NCI-H69 (cell line): ENCODE results near the gene LBP.
A peak's percentile ranks its signal among the peaks of the same experiment; 100 is the strongest.
"Not testable (repeated sequence)": the region's sequence is repeated elsewhere in the genome, so short reads cannot be mapped to it uniquely, and the experiment has no call there.

ENCODE experiments used
- DNase-seq: peaks from one replicate; lab custom pipeline; 2025; lab: John Stamatoyannopoulos, UW

LBP gene

DNA sequence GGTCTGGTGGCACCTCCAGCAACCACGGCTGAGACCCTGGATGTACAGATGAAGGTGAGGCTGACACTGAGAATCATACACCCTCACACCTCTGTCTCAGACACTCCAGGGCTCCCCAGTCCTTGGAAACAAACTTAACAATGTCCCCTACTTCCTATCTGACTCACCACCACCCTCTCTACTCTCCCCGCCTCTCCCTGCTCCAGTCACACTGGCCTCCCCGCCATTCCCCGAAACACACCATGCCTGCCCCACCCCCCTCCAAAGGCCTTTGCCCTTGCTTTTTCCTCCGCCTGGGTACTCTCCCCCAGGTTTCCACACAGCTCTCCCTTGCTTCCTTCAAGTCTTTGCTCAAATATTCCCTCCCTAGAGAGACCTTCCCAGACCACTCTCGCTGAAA, 26.1 kb upstream of the LBP start:
- no peak for DNase-seq

DNA sequence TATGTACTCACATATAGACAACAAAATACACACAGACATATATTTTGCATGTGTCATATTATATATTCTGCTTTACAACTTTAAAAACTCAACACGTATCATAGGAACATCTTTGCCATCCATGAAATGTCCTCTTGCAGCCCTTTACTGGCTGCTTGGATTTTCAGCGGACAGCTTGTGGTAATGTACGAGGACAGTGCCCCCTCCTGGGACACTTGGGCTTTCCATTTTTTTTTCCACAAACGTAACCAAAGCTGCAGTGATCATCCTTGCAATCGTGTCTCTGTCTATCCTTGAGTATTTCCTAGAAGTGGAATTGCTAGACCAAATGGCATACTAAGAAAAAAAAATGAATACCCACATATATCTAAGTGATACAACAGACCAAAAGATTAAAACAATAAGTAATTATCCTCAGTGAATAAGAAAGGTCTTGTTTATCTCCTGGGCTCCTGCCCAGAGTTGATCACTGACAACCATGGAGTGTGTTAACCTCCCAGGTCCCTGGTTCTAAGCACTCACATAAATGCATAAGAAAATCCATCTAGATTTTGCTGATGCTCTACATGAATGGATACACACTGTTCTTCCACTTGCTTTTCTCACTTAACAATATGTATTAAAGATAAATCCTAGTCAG, 24.2 kb upstream of the LBP start:
- peak; percentile 35 for DNase-seq

DNA sequence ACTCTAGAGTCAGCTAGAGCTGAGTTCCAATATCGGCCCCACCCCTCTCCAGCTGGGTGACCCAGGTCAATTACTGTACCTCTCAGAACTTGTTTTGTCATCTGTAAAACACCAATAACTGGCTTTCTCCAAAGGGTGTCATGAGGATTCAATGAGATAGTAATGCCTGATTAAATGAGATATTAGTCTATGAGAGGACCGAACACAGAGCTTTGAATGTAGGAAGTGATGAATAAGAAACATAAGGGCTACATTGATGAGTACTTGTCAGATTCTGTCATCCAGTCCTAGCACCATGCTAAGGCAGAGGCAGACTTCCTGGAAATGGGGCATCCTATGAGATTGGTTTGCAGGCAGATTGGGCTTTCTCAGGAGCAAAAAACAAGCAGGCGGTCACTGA, 22.1 kb upstream of the LBP start:
- no peak for DNase-seq

DNA sequence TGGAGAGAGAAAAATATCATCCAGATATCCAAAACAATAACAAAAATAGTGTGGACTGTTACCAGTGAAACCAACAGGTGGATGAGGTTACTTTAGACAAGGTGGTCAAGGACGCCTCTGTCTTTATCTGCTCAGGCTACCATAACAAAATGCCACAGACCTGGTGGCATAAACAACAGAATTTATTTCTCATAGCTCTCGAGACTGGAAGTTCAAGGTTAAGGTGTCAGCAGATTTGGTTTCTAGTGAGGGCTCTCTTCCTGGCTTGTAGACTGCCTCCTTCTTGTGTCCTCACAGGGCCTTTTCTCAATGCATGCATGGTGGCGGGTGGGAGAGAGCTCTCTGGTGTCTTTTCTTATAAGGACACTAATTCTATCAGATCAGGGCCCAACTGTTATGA, 21.1 kb upstream of the LBP start:
- DNase-seq = no peak

DNA sequence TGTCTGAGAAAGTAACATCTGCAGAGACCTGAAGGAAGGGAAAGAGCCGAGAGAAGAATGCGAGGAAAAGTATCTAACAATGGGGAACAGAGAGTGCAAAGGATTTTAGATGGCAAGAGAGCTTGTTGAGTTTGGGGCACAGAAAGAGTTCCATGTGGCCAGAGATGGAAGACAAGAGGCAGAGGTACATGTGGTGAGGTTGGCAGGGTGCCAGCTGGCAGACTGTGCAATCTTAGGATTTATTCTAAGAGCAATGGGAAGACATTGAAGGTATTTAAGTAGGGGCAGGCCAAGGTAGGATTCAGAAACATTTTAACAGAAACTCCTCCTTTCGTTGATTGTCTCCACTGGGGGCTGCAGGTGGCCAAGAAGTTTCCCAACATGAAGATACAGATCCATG, 20.4 kb upstream of the LBP start:
- DNase-seq = peak; percentile 6

DNA sequence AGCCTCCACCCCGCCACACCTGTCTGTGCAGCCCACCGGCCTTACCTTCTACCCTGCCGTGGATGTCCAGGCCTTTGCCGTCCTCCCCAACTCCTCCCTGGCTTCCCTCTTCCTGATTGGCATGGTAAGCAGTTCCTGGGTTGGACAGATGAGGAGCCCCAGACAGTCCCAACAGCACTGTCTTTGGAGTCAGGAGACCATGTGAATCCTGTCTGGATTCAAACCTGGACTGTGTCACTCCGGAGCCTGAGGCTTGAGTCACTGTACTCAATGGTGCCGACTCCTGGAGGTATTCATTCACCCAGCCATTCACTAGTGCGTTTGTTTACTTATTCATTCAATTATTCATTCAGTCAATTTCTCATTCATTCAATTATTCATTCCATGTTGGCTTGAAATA, 20.0 kb upstream of the LBP start:
- DNase-seq = no peak

DNA sequence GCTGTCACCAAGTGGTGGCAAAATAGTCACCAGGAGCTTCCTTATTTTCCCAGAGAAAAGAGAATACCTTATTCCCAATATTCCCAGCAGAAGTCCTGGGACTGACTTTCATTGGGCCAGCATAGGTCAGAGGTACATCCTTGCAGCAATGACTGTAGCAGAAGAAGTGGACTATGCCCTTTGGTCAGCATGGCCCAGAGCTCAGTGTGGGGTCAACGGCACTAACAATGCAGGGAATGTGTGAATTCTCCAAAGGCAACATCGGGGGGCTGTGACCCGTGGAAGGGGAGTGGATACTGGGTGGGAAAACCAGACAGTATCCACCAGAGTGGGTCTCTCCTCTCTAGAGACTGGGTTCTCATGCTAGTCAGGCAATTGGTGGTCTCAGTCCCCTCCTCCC, 15.6 kb upstream of the LBP start:
- DNase-seq = no peak

DNA sequence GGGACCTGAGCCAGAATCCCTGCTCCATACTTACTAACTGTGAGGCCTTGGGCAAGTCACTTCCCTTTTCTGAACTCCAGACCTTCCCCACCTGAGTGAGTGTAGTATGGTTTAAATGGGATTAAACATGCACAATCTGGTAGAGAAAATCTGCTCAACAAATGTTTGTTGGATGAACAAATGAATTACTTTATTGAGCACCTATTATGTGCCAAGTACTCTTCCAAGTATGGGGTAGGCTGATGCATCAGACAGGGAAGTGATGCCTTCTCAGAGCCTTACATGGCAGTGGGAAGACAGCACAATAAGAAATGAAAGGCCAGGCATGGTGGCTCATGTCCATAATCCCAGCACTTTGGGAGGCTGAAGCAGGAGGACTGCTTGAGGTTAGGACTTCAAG, 15.0 kb upstream of the LBP start:
- DNase-seq = no peak

DNA sequence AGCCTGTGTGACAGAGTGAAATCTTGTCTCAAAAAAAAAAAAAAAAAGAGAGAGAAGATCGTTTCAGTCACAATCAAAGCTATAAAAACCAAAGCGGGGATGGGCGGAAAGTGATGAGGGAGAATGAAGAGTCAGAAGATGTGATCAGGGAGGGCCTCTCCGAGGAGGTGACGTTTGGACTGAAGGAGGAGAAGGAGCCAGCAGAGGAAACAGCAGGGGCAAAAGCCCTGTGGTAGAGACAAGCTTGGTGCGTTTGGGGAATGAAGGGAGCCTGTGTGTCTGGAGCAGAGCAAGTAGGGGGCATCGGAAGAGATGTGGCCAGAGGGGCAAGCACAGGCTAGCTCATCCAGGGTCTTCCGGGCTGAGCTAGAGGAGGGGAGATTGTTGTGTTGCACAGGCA, 14.5 kb upstream of the LBP start:
- DNase-seq = no peak

DNA sequence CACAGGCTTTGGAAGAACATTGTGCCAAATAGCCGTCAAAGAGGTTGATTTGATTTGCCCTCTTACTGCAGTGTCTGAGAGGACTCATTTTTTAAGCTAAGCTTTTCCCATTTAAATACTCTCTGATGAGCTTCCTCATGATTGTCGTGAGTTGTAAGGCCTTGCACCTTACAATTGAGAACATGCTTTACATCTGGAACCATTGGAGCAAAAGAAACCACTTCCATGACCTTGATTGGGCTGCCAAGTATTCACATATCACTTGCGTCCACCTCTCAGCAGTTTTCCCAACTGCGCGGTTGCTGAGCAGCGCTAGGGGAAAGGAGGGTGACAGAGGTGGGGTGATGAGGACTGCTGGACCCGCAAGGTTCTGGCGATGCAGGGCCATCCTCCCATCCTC, 12.3 kb upstream of the LBP start:
- DNase-seq = no peak

DNA sequence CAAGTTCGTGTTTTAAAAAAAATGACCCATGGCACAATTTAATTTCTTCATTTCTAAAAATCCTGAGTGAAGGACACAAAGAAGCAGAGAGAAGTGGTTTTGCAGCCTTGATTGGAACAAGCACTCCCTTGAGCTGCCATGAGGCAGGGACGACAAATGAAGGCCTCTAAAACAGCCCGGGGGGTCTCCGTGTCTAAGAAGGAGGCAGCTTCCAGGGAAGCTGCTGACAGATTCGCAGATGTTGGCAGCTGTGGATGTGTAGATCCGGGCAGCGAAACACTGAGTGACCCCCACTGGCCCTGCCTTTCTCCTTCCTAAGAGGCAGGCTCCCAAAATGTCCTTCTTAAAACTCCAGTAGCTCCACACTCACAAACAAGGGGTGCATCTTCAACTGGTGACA, 9.6 kb upstream of the LBP start:
- DNase-seq = no peak

DNA sequence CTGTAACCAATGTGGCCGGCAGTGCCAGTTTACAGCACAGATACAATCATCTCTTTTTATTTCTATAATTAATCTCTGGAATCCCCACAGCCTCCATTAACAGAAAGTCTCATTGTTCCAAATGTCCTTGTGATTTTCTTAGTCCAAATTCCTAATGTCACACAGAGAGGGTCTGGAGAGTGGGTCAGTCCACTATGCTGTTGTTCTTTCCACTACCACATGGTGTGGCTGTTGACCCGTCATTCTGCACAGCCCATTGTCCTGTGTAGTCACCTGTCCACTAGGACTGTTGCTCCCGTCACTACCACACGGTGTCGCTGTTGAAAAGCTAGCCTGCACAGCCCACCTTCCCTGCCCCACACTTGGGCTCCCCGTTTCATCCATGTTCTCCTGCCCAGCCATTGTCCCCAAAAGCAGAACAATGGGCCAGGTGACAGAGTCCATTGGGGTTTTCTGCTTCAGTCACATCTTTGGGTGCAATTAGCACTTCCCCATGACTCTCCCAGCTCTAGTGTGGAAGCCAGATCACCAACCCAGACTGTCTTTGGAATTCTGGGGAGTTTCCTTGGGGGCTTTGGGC, 8.6 kb upstream of the LBP start:
- peak; percentile 46 for DNase-seq

DNA sequence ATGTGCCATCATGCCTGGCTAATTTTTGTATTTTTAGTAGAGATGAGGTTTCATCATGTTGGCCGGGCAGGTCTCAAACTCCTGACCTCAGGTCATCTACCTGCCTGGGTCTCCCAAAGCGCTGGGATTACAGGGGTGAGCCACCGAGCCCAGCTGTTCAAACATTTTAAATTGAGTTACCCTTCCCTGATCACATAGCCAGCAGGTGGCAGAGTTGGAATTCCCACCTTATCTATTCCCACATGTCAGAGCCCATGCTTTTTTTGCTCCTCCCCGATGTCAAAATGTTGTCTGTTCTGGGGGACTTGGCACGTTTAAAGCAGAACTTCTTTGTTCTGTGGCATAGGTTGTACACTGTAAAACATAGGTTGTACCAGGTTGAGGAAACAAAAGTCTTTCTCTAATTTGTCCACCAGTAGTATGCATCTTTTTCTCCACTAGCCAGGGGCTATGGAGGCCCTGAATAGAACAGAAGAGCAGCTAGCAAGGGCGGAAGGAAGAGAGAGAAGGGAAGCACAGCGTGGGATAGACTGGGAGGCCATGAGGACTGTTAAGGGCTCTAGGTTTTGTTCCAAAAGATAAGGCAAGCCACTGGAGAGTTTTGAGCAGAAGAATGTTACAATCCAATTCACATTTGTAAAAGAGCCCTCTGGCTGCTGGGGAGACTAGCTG, 7.3 kb upstream of the LBP start:
- DNase-seq = no peak

DNA sequence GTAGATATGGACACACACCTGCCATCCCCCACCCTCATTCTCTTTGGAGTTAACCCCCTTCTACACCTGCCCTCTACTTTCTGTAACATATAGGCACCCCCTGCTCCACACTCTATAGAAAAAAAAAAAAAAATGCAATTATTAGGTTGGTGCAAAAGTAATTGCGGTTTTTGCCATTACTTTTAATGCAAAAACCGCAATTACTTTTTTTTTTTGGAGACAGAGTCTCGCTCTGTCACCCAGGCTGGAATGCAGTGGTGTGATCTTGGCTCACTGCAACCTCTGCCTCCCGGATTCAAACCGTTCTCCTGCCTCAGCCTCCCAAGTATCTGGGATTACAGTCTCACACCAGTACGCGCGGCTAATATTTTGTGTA, 6.8 kb upstream of the LBP start:
- not testable (repeated sequence) for DNase-seq

DNA sequence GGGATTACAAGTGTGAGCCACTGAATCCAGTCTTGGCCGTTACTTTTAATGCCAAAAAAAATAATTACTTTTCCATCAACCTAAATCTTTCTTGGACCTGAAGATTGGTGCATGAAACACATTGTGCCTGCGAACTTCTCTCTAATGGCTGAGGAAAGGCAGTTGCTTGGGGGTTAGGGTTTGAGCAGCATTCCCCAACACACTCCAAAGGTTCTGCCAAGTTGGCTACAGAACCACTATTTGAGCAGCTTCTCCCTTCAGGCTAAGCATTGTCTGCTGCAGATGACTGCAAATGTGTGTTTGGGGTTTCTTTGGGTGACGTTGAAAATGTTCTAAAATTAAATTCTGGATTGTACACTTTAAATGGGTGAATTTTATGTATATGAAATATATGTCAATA, 6.3 kb upstream of the LBP start:
- no peak for DNase-seq

DNA sequence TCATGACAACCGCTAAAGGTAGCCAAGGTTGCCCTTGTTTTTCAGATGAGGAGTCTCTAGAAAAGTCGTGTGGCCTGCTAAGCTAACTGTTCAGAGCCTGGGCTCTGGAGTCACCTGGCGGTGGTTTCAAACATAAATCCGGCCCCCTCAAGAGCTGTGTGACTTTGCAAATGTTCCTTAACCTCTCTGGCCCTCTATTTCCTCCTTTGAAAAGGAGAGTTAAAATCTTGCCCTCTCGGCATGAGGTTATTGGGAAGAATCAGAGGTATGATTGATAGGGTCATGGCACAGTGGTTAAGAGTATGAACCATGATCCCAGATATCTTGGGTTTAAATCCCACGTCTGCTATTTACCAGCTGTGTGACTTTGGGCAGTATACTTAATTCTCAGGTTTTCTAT, 5.6 kb upstream of the LBP start:
- DNase-seq = no peak

DNA sequence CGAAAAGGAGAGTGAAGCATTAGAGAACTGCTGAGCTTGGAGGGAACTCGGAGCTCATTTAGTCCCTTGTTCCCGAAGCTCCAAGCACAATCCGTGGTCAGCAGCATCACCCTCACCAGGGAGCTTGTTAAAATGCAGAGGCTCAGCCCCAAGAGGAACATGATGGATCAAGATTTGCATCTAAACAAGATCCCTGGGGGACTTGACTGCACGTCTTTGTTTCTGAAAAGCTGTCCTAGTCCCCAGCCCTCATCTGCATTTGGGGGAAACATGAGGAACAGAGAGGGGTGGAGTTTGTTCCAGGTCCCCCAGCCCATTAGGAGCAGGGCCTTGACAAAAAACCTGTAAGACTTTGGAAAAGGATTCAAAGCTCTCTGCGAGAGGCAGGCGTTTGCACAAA, 4.1 kb upstream of the LBP start:
- no peak for DNase-seq

DNA sequence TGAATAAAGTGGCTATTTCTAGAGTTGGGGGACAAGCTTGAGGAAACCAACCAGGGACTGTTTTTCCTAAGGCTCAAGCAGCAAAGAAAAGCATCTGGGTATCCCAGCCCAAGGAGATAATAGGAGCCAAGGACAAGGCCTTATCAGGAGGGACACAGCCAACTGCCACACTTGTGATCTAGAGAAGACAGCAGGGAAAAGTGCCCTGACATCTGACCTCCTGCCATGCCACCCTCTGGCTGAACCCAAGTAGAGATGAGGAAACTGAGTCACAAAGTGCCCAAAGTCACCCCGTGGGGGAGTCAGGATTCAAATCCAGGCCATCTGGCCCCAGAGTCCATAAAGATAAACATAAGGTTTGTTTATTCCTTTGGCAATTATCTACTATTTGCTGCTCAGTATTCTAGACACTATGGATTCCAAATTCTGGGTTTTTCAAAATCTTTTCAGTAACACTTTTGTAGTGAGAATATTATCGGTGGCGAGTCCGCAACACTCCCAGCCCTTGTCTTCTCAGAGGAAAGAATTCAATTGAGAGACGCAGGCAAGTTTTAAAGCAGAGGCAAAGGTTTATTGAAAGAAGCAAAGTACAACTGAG, 3.5 kb upstream of the LBP start:
- no peak for DNase-seq

DNA sequence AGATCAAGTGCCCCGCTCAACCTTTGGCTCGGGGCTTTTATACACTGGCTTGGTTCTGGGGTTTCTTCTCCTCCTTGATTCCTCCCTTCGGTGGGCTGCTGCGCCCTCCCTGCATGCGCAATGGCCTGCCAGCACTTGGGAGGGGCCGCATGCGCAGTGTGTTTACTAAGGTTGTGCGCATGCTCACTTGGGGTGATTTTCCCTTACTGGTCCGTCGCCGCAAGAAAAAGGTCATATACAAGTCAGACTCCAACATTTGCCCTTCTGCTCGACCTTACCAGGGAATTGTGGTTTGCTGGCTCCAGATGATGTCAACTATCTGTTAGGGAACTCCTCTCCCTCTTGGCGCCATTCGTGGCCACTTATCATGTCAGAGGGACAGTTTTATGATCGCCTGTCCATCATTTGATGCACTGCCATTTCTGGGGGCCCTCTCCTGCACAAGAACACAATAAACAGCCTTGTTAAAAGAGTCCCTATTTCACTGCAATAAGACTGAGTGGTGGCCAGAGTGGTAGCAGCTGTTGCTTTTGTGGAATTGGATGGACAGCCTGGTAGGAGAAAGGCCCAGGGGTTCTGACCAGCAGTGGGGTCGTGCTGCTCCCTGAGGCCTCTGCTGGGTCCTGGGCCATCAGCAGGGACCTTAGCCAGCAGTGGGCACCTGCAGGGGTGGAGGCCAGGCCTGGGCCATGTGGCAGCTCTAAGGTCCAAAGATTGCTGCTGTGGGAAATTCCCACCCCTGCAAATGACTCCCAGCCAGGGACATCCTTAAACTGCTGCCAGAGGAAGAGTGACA, 2.8 kb upstream of the LBP start:
- DNase-seq = peak; percentile 43

DNA sequence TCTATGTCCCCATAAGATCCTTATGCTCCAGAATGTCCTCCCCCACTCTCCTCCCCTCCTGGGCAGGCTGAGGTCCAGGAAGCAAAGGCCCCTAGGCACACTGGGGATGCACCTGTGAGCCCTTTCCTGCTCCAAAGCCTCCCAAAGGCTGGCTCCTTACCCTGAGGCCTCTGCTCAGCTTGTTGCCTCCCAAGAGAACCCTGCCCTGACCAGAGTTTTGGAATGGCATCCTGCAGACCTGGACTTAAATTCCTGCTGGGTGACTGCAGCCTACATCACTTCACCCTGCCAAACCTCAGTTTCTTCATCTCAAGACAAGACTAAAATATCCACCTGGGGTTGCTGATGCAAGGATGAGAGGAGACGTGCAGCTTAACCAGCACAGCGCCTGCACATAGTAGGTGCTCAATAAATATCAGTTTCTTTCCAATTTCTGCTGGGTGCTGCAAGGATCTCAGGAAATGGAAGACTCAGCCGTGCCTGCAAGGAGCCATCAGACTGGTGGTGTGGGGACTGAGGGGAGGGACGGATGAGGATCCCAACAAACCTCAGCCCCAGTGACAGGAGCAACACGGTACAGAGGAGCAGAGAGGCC, 2.1 kb upstream of the LBP start:
- DNase-seq = no peak

DNA sequence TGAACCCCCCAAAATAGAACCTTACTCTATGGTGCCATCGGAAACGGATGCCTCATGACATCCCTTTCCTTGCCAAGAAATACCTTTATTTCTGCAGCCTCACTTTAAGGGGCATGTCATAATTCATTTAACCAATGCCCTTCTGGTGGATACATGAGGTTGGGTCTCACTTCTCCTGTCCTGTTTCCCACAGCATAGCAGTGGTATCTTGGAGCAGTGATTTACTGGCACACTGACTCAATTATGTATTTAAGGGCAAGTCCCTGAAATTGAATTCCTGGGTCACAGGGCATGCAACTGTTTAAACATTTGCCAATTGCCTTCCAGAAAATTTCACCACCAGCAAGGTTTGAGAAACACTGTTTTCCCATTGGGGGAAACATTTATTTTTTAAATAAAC, 639 bp upstream of the LBP start:
- DNase-seq = no peak

DNA sequence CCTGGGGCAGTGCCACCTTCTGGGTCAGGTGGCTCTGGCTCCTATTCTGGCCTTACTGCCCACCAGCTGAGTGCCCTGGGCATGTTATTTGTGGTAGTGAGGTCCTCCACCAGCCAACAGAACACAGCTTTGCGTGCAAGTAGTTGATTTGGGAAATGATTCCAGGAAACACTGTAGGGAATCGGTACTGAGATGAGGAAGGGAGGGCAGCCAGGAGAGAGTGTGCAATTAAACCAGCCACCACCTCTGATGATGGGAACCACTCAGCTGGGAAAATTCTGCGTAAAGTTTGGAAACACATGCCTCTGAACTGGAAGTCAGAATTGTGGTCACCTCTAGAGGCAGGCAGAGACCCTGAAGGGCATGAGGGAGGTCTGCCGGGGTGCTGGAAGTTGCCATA, 459 bp downstream of the LBP start:
- no peak for DNase-seq
